GM18951 (cell line): ENCODE results near the gene DPYSL4.

Experiments used
- POLR2A ChIP-seq: IDR thresholded peaks from 4 replicates; pipeline ENCODE4 v1.6.1; 2011; ENCODE audit warnings: mild to moderate bottlenecking; ENCODE audit not compliant: insufficient read length, insufficient read depth; ENCODE audit errors: extremely low read depth
- in situ Hi-C: fragments of 300-500 bp; cut with MboI; formaldehyde crosslinking; loops from one replicate; pipeline ENCODE4 v1.12.0; 2022; ENCODE audit warnings: low sequenced_read_pairs, mixed read lengths, inconsistent platforms; ENCODE audit not compliant: unreplicated experiment

The DPYSL4 gene

DNA sequence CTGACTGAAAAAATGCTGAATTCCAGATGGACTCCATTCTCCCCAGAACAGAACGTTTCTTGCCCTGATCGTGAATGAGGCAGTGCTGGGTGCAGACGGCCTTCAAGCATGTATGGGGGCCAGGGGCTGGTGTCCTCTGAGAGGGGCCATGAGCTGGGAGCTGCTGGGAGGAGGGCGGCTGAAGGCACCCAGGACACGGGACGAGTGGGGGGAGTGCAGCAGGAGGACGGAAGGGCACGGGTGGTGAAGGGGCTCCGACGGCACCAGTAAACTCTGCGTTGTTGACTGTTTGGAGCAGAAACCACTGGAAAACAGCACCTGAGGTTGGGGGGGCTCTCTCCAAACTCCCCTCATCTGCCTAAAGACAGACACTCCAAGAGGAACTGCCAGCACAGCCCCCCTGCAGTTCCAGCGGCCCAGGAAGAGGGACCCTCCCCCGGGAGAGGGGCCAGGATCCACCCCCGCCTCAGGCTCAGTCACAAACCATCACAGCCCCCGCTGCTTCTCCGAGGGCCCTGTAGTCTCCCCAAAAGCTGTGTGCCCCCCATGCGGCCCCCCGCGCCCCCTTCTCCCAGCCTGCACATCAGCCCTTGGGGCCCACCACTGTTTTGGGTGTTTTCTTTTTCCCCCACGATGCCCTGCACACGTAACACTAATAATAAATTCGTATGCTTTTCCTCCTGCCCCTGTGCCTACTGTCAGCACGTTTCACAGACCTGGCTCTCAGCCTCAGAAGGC lies 55.5 kb downstream of the DPYSL4 start:
- TF ChIP-seq POLR2A, result no peak
- in situ Hi-C loops, result no loop called here

- in situ Hi-C loops, result no loop called here
- TF ChIP-seq POLR2A, result no peak
Measured at GRCh38 chr10:132243141-132243540, 56.4 kb downstream of the DPYSL4 start.

DNA sequence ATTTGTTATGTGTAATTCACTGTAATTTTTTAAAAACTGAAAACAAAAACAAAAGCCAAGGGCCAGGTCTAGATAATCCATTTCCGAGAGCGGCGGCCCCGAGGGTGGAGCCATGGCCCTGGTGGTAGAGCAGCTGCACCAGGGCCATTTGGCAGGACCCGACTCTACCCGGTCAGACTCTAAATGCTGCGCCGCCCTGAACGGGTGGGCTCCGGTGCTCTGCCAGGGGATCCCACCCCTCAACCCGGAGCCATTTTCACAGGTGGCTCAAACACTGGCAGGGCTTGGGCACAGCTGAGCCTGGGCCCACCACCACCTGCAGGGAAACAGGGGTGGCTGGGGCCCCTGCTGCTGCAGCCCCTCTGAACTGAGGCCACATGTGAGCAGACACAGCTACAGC lies 56.9 kb downstream of the DPYSL4 start:
- in situ Hi-C loops, result no loop called here
- no peak for TF ChIP-seq POLR2A

GRCh38 chr10:132245056-132245455 lies 58.3 kb downstream of the DPYSL4 start:
- TF ChIP-seq POLR2A, result no peak
- in situ Hi-C loops, result no loop called here

- in situ Hi-C loops, result no loop called here
- no peak for TF ChIP-seq POLR2A
Measured at GRCh38 chr10:132246296-132246695, 59.5 kb downstream of the DPYSL4 start.

DNA sequence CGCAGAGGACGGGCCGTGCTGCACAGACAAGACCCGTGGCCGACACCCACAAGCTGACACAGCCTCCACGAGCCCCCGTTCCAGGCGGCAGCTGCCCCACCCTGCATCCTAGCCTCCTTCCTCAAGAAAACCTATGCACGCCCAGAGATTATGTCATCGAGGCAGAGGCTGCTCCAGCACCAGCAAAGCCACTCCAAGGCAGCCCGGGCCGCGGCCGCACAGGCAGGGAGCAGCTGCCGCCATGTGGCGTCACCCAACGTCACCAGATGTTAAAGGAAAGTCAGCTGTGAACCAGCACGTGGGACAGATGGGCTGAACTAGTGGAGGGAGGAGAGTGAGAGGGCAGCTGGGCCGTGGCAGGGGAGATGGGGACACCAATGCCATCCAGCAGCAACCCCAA lies 61.2 kb downstream of the DPYSL4 start:
- TF ChIP-seq POLR2A, result no peak
- in situ Hi-C loops, result no loop called here

DNA sequence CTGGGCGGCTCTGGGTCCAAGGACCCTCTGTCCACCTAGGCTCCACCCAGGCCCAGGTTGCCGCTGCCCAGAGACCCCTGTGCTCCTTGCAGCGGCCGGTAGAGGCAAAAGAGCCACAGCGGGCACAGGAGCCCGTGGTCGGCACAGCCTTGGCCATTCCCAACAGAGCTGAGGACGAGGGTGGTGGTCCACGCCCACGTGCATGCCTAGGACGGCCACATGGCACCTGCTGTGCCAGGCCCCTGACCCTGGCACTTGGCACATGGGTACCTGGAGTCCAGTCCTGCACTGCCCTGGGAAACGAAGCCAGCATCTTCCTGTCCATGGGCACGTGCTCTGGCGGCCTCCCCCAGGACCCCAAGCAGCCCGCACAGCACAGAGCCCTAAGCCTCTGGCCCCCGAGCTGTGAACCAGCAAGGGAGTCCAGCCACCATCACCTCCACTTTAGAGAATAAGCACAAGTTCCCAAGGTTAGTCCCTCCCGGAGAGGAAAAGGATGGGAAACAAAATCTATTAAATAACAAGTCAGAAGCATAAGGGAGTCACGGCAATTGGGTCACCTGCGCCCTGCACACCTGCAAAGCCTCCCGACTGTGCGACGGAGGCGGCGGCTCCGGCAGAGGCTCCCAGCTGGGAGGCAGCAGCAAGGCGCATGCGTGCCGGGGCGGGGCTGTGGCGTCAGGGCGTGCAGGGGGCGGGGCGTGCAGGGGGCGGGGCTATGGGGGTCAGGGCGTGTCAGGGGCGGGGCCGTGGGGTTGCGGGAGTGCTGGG lies 61.9 kb downstream of the DPYSL4 start:
- no peak for TF ChIP-seq POLR2A
- in situ Hi-C loops, result no loop called here

GRCh38 chr10:132249226-132249724 lies 62.5 kb downstream of the DPYSL4 start:
- in situ Hi-C loops, result no loop called here
- no peak for TF ChIP-seq POLR2A

- in situ Hi-C loops, result no loop called here
- no peak for TF ChIP-seq POLR2A
Measured at GRCh38 chr10:132249824-132250375, 63.2 kb downstream of the DPYSL4 start.

DNA sequence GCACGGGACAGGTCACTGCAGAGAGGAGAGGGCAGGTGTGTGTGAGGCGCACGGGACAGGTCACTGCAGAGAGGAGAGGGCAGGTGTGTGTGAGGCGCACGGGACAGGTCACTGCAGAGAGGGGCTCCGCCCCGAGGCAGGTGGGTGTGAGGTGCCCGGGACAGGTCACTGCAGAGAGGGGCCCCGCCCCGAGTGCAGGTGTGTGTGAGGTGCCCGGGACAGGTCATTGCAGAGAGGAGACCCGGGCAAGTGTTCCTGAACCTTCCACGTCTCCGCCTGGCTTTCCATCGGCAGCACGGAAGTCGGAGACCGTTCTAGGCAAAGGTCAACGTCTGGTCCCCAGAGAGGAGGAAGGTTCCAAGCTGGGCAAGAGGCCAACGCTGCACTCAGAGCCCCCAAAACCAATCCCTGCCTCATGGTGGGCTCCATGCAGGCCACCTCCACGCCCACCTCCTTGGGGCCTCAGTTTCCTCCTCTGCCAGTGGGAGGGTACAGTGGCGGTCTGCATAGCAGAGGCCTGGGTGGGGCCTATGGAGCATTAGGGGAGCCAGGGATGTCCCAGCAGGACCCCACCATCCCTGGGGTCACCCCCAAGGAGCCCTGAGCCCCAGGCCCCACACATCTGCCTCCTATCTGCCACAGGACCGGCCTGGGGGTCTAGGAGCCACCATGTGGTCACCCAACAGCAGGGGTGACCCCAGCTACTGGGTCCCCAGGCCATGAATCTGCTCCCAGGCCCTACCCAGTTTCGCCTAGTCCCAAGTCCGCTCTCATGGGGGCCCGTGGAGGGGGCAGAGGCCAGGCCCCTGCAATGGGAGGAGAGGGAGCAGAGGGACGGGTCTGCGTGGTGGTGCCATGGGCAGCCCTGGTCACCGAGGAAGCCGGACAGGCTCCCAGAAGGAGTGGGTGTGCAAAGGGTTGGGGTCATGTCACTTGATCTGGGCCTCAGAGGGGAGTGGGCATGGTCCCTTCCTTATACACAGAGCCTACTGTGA lies 64.0 kb downstream of the DPYSL4 start:
- no peak for TF ChIP-seq POLR2A
- in situ Hi-C loops, result no loop called here

GRCh38 chr10:132251928-132252327 lies 65.2 kb downstream of the DPYSL4 start:
- in situ Hi-C loops, result no loop called here
- TF ChIP-seq POLR2A, result no peak

GRCh38 chr10:132252412-132252811 lies 65.7 kb downstream of the DPYSL4 start:
- in situ Hi-C loops, result no loop called here
- TF ChIP-seq POLR2A, result no peak
